Measurements from ENCODE around the gene MFRP. TPM values are rescaled to one million over a fixed set of nuclear protein-coding genes. Genes with fewer than 3 reads are reported as not detected.
A peak's percentile ranks its signal among the peaks of the same experiment; 100 is the strongest.

The MFRP gene
- total RNA-seq, 1 donor from 2014 or later: not detected

DNA sequence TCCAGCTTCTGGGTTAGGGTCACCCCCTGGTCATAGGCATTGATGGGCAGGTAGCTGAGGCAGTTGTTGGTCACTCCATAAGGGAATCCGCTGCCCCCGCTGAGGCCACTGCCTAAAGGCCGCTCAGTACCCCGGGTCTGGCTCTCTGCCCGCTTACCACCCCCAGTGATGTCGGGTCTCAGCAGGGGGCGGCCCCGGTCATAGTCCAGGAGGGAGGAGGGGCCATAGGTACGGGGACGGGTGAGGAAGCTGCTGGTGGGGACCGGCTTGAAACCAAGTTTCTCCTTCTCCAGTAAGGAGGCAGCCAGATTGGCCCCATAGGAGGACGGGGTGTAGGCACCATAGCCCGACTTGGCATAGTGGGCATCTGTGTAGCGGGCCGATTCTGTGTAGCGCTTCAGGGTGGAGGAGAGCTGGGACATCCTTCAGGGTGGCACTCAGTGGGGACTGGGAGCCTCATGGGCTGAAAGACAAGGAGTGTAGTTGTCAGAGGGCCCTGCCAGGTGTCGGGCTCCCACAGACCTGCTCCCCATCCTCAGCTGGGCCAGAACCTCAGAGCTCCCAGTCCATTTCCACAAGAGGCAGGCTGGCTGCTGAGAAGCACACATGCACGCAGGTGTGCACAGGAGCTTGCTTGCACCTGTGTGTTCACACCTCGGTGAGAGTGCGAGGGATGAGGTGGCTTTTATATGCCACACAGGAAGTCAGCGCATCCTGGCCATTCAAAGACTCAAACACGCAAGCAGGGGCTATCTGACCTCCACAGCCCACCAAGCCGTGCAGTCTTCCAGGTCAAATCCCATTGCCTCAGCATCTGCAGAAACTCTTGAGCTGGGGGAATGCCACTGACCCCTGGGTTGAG is 26.8 kb upstream of the MFRP start:
- DNase-seq (ENCODE audit: low spot score): no peak

- no peak for DNase-seq (ENCODE audit: low spot score)
Measured at GRCh38 chr11:119372260-119373058, 26.0 kb upstream of the MFRP start.

DNA sequence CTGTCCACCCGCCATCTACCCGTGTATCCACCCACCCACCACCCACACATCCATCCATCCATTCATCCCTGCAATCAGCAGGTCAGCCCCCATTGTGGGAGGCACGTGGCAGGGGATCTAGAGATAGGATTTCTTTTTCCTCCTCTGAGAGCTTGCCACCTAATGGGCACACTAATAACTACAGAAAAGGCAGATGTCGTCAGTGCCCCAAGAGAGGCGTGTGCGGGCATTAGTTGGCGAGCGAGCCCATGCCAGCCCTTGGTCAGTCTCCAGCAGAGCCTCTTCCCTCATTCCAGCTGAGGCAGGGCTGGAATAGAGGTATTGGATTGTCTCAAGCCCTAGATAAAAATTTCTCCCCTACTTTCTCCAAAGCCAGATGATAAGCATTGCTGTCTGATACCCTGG is 25.3 kb upstream of the MFRP start:
- DNase-seq (ENCODE audit: low spot score): no peak

DNA sequence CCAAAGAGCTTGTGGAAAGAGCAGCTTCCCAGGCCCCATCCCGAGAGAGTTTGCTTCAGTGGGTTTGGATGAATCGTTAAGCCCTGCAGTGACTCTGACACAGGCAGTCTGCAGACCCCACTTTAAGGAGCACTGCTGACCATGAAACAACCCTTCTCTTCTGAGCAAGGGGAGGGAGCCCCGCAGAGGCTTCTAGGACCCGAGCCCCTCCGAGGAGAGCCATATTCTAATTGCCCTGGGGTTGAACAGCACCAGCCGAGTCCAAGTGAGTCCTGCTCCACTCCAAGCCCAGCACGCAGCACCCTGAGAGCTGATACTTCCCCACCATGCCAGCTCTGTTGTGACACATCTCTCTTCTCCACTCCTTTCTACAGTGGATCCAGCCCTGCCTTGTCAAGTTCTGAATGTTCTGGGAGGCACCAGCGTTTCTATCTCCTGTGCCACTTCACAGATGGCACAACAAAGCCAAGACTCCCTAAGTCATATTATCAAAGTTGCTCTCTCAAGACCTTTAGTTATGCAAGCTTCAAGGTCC is 24.6 kb upstream of the MFRP start:
- no peak for DNase-seq (ENCODE audit: low spot score)

DNA sequence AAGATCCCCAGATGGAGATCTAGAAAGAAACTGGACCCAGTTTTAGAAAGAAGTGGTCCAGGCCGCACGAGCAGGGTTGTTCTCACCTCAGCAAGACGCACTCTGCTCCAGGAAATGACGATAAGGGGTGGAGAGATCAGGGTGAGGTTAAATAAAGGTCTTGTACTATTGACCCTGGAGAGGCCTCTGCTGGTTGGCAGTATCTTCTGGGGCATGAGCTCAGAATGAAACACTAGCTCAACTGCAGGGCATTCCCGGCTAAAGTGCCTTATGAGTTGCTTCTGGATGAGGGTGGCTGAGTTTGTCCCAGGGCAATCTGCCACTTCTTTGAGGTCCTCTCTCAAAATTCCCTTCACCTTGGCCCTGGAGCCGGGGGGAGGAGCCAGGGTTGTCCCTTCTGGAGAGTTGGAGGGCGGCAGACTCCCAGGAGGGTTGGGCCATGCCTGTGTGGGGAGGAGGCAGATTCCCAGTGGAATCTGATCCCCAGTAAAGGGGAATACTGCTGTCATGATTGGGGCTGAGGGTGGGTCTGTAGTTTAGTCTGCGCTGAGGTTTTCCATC is 24.1 kb upstream of the MFRP start:
- DNase-seq (ENCODE audit: low spot score): no peak

DNA sequence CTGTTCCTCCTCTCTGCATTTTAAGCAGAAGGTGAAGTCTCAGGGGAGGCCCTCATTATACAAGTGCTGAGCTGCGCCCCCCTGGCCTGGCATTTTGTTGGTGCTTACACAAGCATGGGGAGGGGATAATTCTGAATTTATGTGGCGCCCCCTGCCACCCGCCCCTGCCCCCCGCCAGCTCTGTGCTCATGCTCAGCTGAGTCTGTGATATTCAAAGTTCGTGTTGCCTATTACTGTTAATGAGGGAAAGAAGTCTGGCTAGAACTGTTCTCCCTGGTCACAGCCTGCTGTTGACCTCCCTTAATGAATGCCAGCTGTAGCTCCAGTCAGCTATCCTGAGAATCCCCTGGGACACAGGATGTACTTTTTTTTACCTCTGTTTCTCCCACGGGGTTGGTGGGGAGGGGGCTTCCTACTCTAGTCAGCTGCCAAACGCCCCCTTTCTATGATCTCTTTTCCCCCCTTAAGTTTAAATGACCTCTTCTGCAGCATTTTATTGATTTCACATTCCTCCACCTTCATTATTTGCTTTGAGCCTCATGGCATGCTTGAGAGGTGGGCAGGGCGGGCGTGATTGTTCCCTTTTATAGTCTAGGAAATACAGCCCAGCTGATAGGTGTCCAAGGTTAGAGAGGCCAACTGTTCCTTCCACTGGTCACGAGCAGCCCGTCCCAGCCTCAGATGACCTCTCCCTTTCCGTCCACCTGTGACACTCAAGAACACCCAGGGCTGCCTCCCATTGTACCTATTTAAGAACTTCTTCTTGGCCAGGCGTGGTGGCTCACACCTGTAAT is 22.8 kb upstream of the MFRP start:
- no peak for DNase-seq (ENCODE audit: low spot score)

- peak; percentile 59 for DNase-seq (ENCODE audit: low spot score)
Measured at GRCh38 chr11:119368121-119369034, 21.9 kb upstream of the MFRP start.

DNA sequence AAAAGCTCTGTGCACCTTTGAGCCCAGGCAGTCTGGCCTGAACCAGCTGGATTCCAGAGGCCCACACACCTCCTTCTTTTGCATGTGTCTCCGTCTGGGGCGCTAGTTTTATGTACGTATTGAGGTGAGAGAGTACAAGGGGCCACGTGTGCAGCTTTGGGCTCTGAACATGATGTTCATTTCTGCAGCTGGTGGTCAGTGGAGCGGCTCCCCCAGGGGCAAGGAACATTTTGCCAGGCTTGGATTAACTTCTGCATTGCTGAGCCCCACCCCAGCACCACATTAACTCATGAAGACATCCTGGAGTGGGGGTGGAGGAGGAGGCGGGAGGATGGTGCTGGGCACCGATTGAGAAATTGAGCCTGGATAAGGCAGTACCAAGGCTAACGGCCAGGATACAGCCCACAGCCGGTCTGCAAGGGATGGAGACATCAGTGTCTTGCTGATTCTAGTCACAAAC is 21.2 kb upstream of the MFRP start:
- no peak for DNase-seq (ENCODE audit: low spot score)

DNA sequence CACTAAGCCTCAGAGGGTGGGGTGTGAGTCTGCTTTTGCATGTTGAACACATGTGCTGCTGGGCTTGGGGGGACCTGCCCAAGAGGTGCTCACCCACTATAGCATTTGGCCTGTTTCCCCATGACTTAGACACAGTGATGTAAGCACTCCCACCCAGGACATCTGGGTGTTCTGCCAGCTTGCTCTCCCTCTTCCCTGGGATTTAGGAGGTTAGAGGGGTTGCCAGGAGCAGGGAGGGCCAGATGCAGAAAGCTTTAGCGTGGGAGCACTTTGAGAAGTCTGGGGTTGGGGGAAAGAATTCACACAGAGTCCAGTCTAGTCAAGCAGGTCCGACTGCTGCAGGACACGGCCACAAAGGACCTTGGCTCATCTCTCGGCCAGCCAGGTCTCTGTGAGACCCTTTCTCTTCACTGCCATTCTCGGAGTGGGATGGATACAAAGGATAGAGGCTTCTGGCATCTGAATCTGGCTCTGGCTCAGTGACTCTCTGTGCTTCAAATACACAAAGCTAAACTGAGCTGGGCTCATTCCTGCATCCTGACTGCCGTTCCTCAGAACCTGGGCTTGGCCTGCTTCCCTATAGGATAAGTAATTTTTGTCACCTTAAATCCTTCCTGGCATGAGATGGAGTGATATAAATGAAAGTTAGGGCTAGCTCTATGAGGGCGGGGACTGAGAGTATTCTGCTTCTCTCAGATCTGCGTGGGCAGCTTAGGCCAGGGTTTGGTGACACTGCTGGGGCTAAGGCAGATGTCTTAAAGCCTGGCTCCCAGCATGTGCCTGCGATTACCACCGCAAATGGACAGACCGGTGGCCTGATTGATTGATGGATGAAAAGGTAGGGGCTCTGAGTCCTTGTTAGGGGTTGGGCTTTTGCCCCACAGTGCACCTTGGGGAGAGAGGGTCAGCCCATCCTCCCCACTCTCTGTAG is 20.4 kb upstream of the MFRP start:
- DNase-seq (ENCODE audit: low spot score): no peak

DNA sequence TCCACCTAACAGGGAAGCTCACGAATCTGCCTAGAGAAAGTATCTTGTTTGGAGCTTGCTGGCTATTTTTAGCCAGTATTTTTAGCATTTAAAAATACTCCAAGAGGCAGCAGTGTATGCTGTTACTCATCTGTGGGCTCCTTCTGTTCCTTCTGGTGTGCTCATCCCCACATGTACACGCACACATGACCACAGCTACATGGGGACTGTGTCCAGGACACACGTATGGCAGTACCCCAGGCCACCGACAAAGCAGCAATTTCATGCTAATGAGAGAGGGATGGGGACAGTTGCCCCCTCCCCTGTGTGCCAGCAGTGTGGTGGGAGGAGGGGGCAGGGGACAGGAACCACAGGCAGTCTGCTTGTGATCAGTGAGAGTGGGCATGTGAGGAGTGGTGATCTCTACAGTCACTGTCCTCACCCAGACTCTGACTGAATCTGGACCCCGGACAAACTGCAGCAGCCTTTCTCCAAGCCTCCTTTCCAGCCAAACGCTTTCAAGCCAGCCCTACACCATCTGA is 18.6 kb upstream of the MFRP start:
- DNase-seq (ENCODE audit: low spot score): no peak

GRCh38 chr11:119363851-119364590 is 17.5 kb upstream of the MFRP start:
- DNase-seq (ENCODE audit: low spot score): no peak

GRCh38 chr11:119363081-119363850 is 16.8 kb upstream of the MFRP start:
- no peak for DNase-seq (ENCODE audit: low spot score)

- DNase-seq (ENCODE audit: low spot score): no peak
Measured at GRCh38 chr11:119362741-119363080, 16.2 kb upstream of the MFRP start.

- DNase-seq (ENCODE audit: low spot score): no peak
Measured at GRCh38 chr11:119361941-119362725, 15.6 kb upstream of the MFRP start.

GRCh38 chr11:119361056-119361787 is 14.7 kb upstream of the MFRP start:
- peak; percentile 52 for DNase-seq (ENCODE audit: low spot score)

Data from ureter (tissue), 1 donor.